Effector memory CD4-positive, alpha-beta T cell (primary cell): ENCODE measurements around the gene RAMP3.

Experiments
- DNase-seq, 3 donors: peaks; one replicate each; pipeline ENCODE4 v3.0.0-alpha.2; 2020
- H3K27ac ChIP-seq: 2 replicates; pipeline ENCODE4 v1.7.0; 2013; ENCODE audit warnings: mild to moderate bottlenecking, low read length, moderate library complexity; ENCODE audit not compliant: insufficient read depth, poor library complexity, severe bottlenecking
- H3K27me3 ChIP-seq: replicated peaks from 2 replicates; pipeline ENCODE4 v1.7.0; 2013; ENCODE audit warnings: mild to moderate bottlenecking, low read length; ENCODE audit not compliant: insufficient read depth, control insufficient read depth, poor library complexity, severe bottlenecking
- H3K36me3 ChIP-seq: 2 replicates; pipeline ENCODE4 v1.7.0; 2013; ENCODE audit warnings: mild to moderate bottlenecking, low read length, moderate library complexity; ENCODE audit not compliant: control insufficient read depth, insufficient read depth
- H3K4me1 ChIP-seq: 2 replicates; pipeline ENCODE4 v1.7.0; 2013; ENCODE audit warnings: low read length, mild to moderate bottlenecking; ENCODE audit not compliant: control insufficient read depth, insufficient read depth, poor library complexity, severe bottlenecking
- H3K4me3 ChIP-seq: 2 replicates; pipeline ENCODE4 v1.7.0; 2013; ENCODE audit warnings: low read length, low read depth, mild to moderate bottlenecking; ENCODE audit not compliant: insufficient read depth, poor library complexity, severe bottlenecking
- H3K9me3 ChIP-seq: 2 replicates; pipeline ENCODE4 v1.7.0; 2013; ENCODE audit warnings: mild to moderate bottlenecking, low read length, moderate library complexity; ENCODE audit not compliant: control insufficient read depth

The RAMP3 gene

DNA sequence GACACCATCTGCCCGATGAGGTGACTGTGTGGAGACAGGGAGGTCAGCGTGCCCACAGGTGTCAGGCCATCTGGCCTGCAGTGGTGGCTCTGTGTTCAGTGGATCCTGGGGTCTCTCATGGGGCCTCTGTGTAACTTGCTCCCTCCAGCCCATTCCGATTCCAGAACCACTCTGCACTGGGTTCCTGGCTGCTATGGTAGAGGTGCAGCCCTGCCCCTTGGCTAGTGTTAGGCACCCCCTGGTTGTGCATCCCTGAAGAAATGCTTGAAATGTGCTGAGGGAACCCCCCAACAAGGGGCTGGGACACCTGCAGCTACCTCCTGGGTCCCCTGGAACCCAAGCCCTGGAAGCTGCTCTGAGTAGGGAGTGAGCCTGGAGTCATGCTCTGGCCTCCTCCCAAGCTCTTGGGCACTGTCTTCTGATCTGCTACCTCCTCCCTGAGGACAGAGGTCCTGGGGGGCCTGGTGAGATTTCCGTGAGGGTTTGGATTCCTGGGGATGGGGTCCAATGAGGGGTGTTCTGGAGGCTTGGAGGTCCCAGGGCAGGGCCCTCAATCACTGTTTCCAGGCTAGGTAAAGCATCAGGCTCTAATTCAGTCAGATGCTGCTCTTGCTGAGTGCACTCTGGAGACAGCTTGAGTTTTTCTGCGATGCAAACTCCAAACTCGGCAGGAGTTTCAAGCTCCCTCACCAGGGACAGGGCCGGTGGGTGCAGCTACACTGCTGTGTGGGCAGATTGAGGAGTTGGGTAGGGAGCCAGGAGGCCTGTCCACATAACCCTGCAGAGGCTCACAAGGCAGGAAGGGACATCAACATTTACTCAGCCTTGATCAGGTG is 27.7 kb downstream of the RAMP3 start:
- no peak for DNase-seq
- Histone ChIP-seq H3K27me3 (no peaks in the 10 kb centered on the region), H3K27ac (no peak overlapping the region), H3K36me3 (no peaks in the 10 kb centered on the region), H3K4me3 (no peak overlapping the region), H3K9me3 (no peaks in the 10 kb centered on the region), H3K4me1 (no peaks in the 10 kb centered on the region)

GRCh38 chr7:45185864-45186250 is 28.3 kb downstream of the RAMP3 start:
- Histone ChIP-seq H3K9me3 (no peaks in the 10 kb centered on the region), H3K36me3 (no peaks in the 10 kb centered on the region), H3K27ac (no peak overlapping the region), H3K27me3 (no peaks in the 10 kb centered on the region), H3K4me1 (no peaks in the 10 kb centered on the region), H3K4me3 (no peak overlapping the region)
- DNase-seq: no peak

DNA sequence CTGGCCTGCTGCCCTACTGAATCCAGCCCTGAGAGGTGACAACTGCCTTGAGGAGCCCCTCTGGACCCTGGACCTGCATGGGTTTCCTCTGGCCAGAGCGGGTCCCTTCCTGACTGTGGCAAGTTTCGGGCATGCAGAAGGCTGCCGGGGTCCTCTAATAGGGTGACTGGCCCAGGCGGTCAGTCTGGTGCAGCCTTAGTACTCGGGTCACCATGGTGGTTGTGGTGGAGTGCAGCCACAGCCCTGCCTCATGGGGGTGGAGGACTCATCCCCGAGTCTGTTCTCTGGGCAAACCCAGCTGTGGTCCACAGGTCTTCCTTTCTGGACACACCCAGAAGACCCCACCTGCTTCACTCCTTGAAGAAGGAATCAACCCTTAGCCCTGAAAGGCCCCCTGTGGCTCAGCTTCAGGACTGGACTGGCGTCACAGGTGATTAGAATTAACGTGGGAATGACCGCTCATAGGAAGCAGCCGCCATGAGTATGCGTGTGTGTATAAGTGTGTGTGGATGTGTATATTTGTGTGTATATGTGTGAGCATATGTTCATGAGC is 28.7 kb downstream of the RAMP3 start:
- Histone ChIP-seq H3K9me3 (no peaks in the 10 kb centered on the region), H3K27me3 (no peaks in the 10 kb centered on the region), H3K4me1 (no peaks in the 10 kb centered on the region), H3K27ac (no peak overlapping the region), H3K36me3 (no peaks in the 10 kb centered on the region), H3K4me3 (no peak overlapping the region)
- no peak for DNase-seq

DNA sequence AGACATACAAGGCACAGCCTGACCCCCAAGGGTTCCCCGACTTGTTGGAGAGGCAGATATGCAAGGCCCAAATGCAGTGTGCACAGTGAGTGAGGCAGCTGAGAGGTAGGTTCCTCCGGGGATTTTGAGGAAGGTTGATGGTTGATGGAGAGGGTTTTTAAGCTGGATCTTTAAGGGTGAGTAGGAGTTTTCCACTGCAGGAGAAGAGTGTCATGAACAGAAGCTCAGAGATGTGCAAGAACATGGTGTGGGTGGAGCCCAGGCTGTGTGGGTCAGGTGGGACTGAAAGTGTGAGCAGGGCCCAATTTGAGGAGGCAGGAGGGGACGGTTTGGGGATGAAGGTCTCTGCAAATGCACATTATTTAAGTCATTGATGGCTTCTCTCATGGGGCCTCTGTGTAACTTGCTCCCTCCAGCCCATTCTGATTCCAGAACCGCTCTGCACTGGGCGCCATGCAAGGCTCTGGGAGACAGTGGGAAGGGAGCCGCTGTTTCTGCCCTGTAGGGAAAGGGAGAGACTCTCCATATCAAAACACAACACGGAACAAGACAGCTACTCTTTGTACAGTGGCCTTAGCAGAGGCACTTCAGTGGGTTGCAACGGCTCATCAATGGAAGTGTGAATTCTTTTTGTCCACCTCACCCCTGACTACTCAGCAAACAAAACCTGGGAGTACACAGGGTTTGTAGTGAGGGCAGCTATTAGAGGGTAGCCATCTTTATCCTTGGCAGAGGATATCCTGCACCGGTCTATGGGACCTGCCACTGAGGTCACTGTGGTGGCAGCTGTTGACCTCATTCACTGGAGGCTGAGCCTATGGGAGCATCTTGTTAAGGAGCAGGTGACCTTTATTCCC is 29.7 kb downstream of the RAMP3 start:
- H3K4me1 ChIP-seq: no peaks in the 10 kb centered on the region
- no peaks in the 10 kb centered on the region for H3K36me3 ChIP-seq
- no peaks in the 10 kb centered on the region for H3K27me3 ChIP-seq
- H3K4me3 ChIP-seq: no peak overlapping the region
- no peaks in the 10 kb centered on the region for H3K9me3 ChIP-seq
- no peak for DNase-seq
- H3K27ac ChIP-seq: no peak overlapping the region

- no peak for DNase-seq
- Histone ChIP-seq H3K27me3 (no peaks in the 10 kb centered on the region), H3K4me1 (no peaks in the 10 kb centered on the region), H3K9me3 (no peaks in the 10 kb centered on the region), H3K4me3 (no peak overlapping the region), H3K27ac (no peak overlapping the region), H3K36me3 (no peaks in the 10 kb centered on the region)
Measured at GRCh38 chr7:45187946-45188411, 30.4 kb downstream of the RAMP3 start.

DNA sequence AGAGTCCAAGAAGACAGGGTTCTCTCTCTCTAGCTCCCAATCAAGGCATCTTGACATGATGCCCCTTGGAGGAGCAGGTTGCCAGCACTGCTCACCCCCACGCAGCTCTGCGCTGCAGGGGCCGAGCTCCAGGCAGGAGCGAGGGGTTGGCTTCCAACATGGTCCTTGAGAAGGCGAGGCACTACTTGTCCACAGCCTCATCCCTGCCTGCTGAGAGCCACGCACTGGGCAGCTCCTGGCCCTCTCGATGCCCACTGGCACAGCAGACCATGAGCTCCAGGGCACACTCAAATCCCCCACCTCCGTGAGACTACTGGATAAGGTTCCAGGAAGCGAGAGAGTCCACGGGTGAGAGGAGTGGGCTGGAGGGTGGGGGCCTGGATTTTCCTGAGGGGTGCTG is 31.1 kb downstream of the RAMP3 start:
- Histone ChIP-seq H3K9me3 (no peaks in the 10 kb centered on the region), H3K27ac (no peak overlapping the region), H3K4me1 (no peaks in the 10 kb centered on the region)

GRCh38 chr7:45189151-45189970 is 31.8 kb downstream of the RAMP3 start:
- no peaks in the 10 kb centered on the region for H3K36me3 ChIP-seq
- H3K4me1 ChIP-seq: no peaks in the 10 kb centered on the region
- no peaks in the 10 kb centered on the region for H3K27me3 ChIP-seq
- no peak overlapping the region for H3K27ac ChIP-seq
- no peak for DNase-seq
- H3K9me3 ChIP-seq: no peaks in the 10 kb centered on the region
- no peak overlapping the region for H3K4me3 ChIP-seq

More for the DNA sequence above, 31.1 kb downstream of the RAMP3 start:
- H3K36me3 ChIP-seq: no peaks in the 10 kb centered on the region
- no peak for DNase-seq
- H3K4me3 ChIP-seq: no peak overlapping the region
- H3K27me3 ChIP-seq: no peaks in the 10 kb centered on the region

DNA sequence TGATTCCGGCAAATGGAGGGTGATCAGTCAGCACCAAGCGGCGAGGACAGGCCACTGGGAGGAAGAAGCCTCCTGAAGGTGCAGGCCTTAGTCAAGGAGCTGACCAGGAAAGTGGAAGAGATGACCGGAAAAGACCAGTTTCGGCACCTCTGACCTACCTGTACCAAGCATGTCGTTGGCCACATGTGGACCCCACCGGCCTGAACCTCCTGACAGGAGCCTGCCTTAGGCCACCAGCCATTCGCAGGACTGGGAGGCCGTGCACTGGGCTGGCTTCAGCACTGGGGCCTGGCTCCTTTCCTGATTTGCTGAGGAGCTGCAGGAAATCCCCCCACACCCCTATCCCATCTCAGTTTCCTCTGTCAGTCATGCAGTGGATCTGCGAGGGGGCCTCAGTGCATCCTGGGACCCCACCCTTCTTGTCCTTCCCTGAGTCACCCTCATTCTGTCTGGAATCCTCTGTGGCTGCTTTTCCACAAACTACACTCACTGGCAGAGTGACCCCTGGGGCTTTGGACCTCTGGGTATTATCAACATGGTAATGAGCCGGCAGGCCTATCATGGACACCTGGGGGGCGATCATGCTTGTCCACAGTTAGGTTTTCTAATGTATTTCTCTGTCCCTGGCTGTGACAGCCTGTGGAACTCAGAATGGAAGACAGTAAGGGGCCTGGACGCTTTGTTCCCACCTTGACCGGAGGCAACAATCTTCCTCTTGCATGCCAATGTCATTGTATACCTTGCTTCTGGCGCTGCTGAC is 33.0 kb downstream of the RAMP3 start:
- no peaks in the 10 kb centered on the region for H3K27me3 ChIP-seq
- DNase-seq: no peak
- no peaks in the 10 kb centered on the region for H3K36me3 ChIP-seq
- no peaks in the 10 kb centered on the region for H3K4me1 ChIP-seq
- H3K9me3 ChIP-seq: no peaks in the 10 kb centered on the region
- H3K27ac ChIP-seq: no peak overlapping the region
- no peak overlapping the region for H3K4me3 ChIP-seq

DNA sequence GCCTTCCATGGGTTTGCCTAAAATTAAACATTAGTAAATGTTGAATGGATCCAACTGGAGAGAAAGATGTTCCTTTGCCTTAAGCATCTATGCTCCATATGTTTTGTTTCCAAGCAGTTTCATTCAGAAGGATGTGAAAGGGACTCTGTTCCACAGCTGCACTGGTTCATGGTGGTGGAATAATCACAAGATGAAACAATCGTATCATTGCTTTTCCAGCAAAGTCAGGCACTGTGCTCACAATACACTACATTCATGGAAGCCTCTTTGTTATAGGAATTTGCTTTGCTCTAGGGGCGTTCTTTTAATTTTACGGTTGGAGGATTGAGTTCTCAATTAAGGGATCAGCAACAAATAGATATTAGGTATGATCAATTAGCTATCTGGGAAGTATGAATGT is 33.8 kb downstream of the RAMP3 start:
- no peak overlapping the region for H3K27ac ChIP-seq
- H3K4me1 ChIP-seq: no peaks in the 10 kb centered on the region
- no peaks in the 10 kb centered on the region for H3K9me3 ChIP-seq

More for the DNA sequence above, 33.8 kb downstream of the RAMP3 start:
- Histone ChIP-seq H3K36me3 (no peaks in the 10 kb centered on the region), H3K27me3 (no peaks in the 10 kb centered on the region), H3K4me3 (no peak overlapping the region)
- DNase-seq: no peak
